WTC11 (cell line): ENCODE measurements around the gene PXMP2. TPM values are rescaled to one million over a fixed set of nuclear protein-coding genes. Genes with fewer than 3 reads are reported as not detected.
A peak's percentile ranks its signal among the peaks of the same experiment; 100 is the strongest.

ENCODE experiments used
- ATAC-seq: fragments of 200-7000 bp; cut with Tn5 transposase; 2 replicates; pipeline ENCODE4 v1.10.0; 2021; ENCODE audit warnings: mild to moderate bottlenecking, moderate library complexity
- CTCF ChIA-PET: fragments of 300-600 bp; sonication (Branson Sonifier 250); formaldehyde crosslinking; loops from one replicate; lab custom pipeline; 2021; ENCODE audit warnings: antibody characterized with exemption; lab: Charles Lee
- POLR2A ChIA-PET: fragments of 350-600 bp; sonication (Branson Sonifier 250); formaldehyde crosslinking; loops from one replicate; lab custom pipeline; 2021; ENCODE audit warnings: antibody characterized with exemption; lab: Charles Lee
- DNase-seq: peaks from one replicate; pipeline ENCODE4 v3.0.0; 2021; ENCODE audit warnings: low spot score
- H3K27ac Mint-ChIP-seq: 2 replicates; pipeline ENCODE4 v1.8.0; 2021; ENCODE audit warnings: mixed read lengths
- H3K27me3 Mint-ChIP-seq: 2 replicates; pipeline ENCODE4 v1.8.0; 2021; ENCODE audit warnings: low read depth, mild to moderate bottlenecking, moderate library complexity, mixed read lengths
- H3K36me3 Mint-ChIP-seq: 2 replicates; pipeline ENCODE4 v1.8.0; 2021; ENCODE audit warnings: mixed read lengths
- H3K4me1 Mint-ChIP-seq: 2 replicates; pipeline ENCODE4 v1.8.0; 2022; ENCODE audit warnings: mixed read lengths
- H3K4me3 Mint-ChIP-seq: 2 replicates; pipeline ENCODE4 v1.8.0; 2021; ENCODE audit warnings: mild to moderate bottlenecking, moderate library complexity, mixed read lengths
- H3K9me3 Mint-ChIP-seq: 2 replicates; pipeline ENCODE4 v1.8.0; 2021; ENCODE audit warnings: mixed read lengths
- CBFB ChIP-seq: sonication (generic); formaldehyde crosslinking; IDR thresholded peaks from 2 replicates; pipeline ENCODE4 v1.8.1; 2022; ENCODE audit warnings: mild to moderate bottlenecking, low read depth, missing genetic modification reagents
- ELF4 ChIP-seq: sonication (generic); formaldehyde crosslinking; IDR thresholded peaks from 2 replicates; pipeline ENCODE4 v1.8.1; 2022; ENCODE audit warnings: low read depth, mild to moderate bottlenecking, moderate library complexity, missing genetic modification reagents
- KAT7 ChIP-seq: sonication (generic); formaldehyde crosslinking; IDR thresholded peaks from 2 replicates; pipeline ENCODE4 v1.8.1; 2023; ENCODE audit warnings: missing genetic modification reagents, mild to moderate bottlenecking, borderline replicate concordance
- PRRX2 ChIP-seq: fragments of 250-450 bp; sonication (Bioruptor Pico); IDR thresholded peaks from 2 replicates; pipeline ENCODE4 v1.8.0; 2021; ENCODE audit warnings: mild to moderate bottlenecking
- SMAD4 ChIP-seq: sonication (generic); formaldehyde crosslinking; IDR thresholded peaks from 2 replicates; pipeline ENCODE4 v1.8.0; 2022; ENCODE audit warnings: mild to moderate bottlenecking, missing genetic modification reagents
- ZNF396 ChIP-seq: fragments of 250-450 bp; sonication (Bioruptor Pico); IDR thresholded peaks from 2 replicates; pipeline ENCODE4 v1.8.0; 2021; ENCODE audit warnings: mild to moderate bottlenecking, moderate library complexity, borderline replicate concordance
- total RNA-seq: library from RNA; stranded (reverse); gene quantifications from 3 replicates; pipeline ENCODE4 v1.2.3, GENCODE V29; 2021
- TF ChIP-seq, protein P1 (sequence below): fragments of 250-450 bp; sonication (Bioruptor Pico); IDR thresholded peaks from 2 replicates; pipeline ENCODE4 v2.1.2; 2022; ENCODE audit warnings: mild to moderate bottlenecking, moderate library complexity
- TF ChIP-seq, protein P2 (sequence below): sonication (generic); formaldehyde crosslinking; IDR thresholded peaks from 2 replicates; pipeline ENCODE4 v1.8.0; 2022; ENCODE audit warnings: mild to moderate bottlenecking, missing genetic modification reagents
- TF ChIP-seq, protein P3 (sequence below): sonication (generic); formaldehyde crosslinking; conservative IDR thresholded peaks from 2 replicates; pipeline ENCODE4 v1.8.1; 2022; ENCODE audit warnings: mild to moderate bottlenecking, missing genetic modification reagents
- TF ChIP-seq, protein P4 (sequence below): sonication (generic); formaldehyde crosslinking; IDR thresholded peaks from 2 replicates; pipeline ENCODE4 v1.8.1; 2022; ENCODE audit warnings: mild to moderate bottlenecking, missing genetic modification reagents, moderate library complexity, borderline replicate concordance
- TF ChIP-seq, protein P5 (sequence below): fragments of 250-450 bp; sonication (Bioruptor Pico); conservative IDR thresholded peaks from 2 replicates; pipeline ENCODE4 v1.9.0; 2021; ENCODE audit warnings: mild to moderate bottlenecking
- TF ChIP-seq, protein P6 (sequence below): fragments of 250-450 bp; sonication (Bioruptor Pico); IDR thresholded peaks from 2 replicates; pipeline ENCODE4 v1.9.0; 2021; ENCODE audit warnings: mild to moderate bottlenecking
- TF ChIP-seq, protein P7 (sequence below): sonication (generic); formaldehyde crosslinking; IDR thresholded peaks from 2 replicates; pipeline ENCODE4 v1.8.0; 2022; ENCODE audit warnings: mild to moderate bottlenecking, missing genetic modification reagents

The PXMP2 gene
- total RNA-seq, 1 experiment from 2014 or later = 12.6 TPM

DNA sequence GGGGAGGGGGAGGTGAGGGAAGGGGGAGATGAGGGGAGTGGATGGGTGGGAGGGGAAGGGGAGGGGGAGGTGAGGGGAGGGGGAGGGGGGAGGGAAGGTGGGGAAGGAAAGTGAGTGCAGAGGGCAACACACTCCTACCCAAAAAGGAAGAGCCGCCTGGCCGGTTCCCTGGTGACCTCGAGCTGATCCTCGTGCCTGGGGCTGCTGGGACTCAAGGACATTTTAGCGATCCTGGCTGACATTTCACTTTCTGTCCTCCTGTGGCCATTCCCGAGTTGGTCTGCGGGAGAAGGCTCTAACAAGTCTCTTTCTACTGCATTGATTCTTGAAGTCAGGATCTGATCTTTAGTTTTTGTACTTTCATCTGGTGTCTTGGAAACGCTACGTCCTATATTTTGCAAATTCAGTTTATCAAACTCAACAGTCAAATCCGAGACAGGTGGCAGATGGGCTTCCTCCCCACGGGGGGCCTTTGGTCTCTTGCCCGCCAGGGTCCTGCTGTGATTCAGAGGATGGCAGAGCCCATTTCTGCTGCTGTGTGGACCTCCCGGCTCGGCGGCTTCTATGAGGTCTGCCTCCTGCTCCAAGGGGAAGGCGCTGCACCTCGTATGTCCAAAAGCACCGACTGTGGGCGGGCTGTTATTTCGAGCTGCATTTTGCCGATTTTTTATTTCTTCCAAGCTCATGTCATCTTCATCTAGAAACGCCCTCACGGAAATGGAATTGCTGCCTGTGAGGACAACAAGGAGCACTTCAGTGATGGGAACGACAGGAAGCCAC is 42.3 kb downstream of the PXMP2 start:
- H3K4me1 Mint-ChIP-seq = peaks cover 7% of the 10 kb centered on the region; the same call in 1 of the 2 replicates
- H3K4me3 Mint-ChIP-seq = no peak overlapping the region
- CTCF ChIA-PET = interaction anchor here (1.7 kb wide), 1 partner anchor 175 kb away, joined by 4 read pairs; no protein-coding TSS in a partner anchor
- TF ChIP-seq CBFB (CRISPR knock-in tag) = no peak
- TF ChIP-seq, protein P1, sequence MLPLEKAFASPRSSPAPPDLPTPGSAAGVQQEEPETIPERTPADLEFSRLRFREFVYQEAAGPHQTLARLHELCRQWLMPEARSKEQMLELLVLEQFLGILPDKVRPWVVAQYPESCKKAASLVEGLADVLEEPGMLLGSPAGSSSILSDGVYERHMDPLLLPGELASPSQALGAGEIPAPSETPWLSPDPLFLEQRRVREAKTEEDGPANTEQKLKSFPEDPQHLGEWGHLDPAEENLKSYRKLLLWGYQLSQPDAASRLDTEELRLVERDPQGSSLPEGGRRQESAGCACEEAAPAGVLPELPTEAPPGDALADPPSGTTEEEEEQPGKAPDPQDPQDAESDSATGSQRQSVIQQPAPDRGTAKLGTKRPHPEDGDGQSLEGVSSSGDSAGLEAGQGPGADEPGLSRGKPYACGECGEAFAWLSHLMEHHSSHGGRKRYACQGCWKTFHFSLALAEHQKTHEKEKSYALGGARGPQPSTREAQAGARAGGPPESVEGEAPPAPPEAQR (CRISPR knock-in tag) = no peak
- TF ChIP-seq KAT7 (CRISPR knock-in tag) = no peak
- TF ChIP-seq, protein P2, sequence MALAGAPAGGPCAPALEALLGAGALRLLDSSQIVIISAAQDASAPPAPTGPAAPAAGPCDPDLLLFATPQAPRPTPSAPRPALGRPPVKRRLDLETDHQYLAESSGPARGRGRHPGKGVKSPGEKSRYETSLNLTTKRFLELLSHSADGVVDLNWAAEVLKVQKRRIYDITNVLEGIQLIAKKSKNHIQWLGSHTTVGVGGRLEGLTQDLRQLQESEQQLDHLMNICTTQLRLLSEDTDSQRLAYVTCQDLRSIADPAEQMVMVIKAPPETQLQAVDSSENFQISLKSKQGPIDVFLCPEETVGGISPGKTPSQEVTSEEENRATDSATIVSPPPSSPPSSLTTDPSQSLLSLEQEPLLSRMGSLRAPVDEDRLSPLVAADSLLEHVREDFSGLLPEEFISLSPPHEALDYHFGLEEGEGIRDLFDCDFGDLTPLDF = no peak
- TF ChIP-seq, protein P3, sequence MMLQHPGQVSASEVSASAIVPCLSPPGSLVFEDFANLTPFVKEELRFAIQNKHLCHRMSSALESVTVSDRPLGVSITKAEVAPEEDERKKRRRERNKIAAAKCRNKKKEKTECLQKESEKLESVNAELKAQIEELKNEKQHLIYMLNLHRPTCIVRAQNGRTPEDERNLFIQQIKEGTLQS (CRISPR knock-in tag) = no peak
- TF ChIP-seq ZNF396 (CRISPR knock-in tag) = no peak
- TF ChIP-seq, all 79 proteins: peak for 0
- peak overlapping the region; percentile 45; the same call in 1 of the 2 replicates for H3K27ac Mint-ChIP-seq
- ATAC-seq (no peak), DNase-seq (no peak)
- no peaks in the 10 kb centered on the region for H3K27me3 Mint-ChIP-seq
- H3K36me3 Mint-ChIP-seq = peaks cover 89% of the 10 kb centered on the region
- POLR2A ChIA-PET = no interaction called here
- peaks cover 7% of the 10 kb centered on the region for H3K9me3 Mint-ChIP-seq

DNA sequence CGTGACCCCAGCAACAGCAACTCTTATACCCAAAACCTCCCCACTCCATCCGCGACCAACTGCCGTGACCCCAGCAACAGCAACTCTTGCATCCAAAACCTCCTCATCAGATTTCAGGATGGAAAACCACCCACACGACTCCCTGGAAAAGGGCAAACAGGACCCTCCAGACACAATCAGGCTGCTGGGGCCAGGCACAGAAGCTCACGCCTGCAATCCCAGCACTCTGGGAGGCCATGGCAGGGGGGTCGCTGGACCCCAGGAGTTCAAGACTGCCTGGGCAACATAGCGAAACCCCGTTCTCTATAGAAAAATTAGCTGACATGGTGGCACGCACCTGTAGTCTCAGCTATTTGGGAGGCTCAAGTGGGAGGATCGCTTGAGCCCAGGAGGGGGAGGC is 43.0 kb downstream of the PXMP2 start:
- peak overlapping the region; percentile 45; the same call in 1 of the 2 replicates for H3K27ac Mint-ChIP-seq
- H3K9me3 Mint-ChIP-seq = peaks cover 7% of the 10 kb centered on the region
- H3K27me3 Mint-ChIP-seq = no peaks in the 10 kb centered on the region
- DNase-seq (no peak), ATAC-seq (no peak)
- H3K4me1 Mint-ChIP-seq = peaks cover 7% of the 10 kb centered on the region; the same call in 1 of the 2 replicates
- H3K4me3 Mint-ChIP-seq = no peak overlapping the region
- ChIA-PET CTCF (interaction anchor here (1.7 kb wide), 1 partner anchor 174 kb away, joined by 4 read pairs; no protein-coding TSS in a partner anchor), POLR2A (no interaction called here)
- TF ChIP-seq, protein P4, sequence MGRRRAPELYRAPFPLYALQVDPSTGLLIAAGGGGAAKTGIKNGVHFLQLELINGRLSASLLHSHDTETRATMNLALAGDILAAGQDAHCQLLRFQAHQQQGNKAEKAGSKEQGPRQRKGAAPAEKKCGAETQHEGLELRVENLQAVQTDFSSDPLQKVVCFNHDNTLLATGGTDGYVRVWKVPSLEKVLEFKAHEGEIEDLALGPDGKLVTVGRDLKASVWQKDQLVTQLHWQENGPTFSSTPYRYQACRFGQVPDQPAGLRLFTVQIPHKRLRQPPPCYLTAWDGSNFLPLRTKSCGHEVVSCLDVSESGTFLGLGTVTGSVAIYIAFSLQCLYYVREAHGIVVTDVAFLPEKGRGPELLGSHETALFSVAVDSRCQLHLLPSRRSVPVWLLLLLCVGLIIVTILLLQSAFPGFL (CRISPR knock-in tag) = no peak
- TF ChIP-seq PRRX2 (CRISPR knock-in tag) = no peak
- no peak for TF ChIP-seq ELF4 (CRISPR knock-in tag)
- TF ChIP-seq, protein P5, sequence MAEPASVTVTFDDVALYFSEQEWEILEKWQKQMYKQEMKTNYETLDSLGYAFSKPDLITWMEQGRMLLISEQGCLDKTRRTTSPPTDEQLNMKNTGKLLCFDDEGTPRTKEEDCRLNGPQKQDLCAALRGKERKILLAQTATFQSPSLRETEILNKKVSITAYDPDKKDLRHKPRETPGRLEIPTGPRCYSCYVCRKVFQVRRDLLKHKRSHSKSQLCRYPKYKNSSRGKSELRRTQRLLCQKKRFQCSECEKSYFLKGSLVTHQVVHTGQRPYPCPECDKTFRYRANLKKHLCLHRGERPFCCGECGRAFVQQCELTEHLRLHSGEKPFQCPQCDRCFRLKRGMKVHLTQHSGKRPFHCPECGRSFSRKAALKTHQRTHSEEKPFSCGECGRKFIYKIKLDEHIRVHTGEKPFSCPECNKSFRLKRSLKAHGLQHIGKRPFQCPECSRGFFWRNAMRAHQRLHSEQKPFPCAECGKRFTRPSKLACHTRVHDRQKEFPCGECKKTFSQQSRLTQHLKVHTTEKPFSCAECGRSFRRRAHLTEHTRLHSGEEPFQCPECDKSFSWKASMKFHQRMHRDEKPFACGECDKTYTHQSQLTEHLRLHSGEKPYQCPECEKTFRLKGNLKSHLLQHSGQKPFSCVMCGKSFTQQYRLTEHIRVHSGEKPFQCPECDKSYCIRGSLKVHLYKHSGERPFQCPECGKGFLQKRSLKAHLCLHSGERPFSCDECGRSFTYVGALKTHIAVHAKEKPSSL (CRISPR knock-in tag) = no peak
- no peak for TF ChIP-seq SMAD4 (CRISPR knock-in tag)
- TF ChIP-seq, protein P6, sequence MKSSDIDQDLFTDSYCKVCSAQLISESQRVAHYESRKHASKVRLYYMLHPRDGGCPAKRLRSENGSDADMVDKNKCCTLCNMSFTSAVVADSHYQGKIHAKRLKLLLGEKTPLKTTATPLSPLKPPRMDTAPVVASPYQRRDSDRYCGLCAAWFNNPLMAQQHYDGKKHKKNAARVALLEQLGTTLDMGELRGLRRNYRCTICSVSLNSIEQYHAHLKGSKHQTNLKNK (CRISPR knock-in tag) = no peak
- TF ChIP-seq, all 79 proteins: peak for 0
- H3K36me3 Mint-ChIP-seq = peaks cover 90% of the 10 kb centered on the region

DNA sequence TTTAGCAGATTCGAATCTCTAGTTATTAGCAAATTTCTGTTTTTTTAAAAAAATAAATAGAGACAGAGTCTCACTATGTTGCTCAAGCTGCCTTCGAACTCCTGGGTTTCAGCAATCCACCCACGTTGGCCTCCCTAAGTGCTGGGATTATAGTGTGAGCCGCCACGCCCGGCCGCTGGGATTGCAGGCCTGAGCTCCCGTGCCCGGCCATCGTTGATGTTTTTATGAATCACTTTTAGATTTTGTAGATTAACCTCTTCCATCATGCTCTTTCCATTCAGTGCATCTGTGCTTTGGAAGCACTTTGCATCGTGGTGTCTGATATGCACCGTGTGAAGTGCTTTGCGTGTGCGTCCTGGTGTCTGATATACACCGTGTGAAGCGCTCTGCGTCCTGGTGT is 44.2 kb downstream of the PXMP2 start:
- Mint-ChIP-seq H3K4me3 (no peak overlapping the region), H3K27me3 (no peaks in the 10 kb centered on the region), H3K4me1 (peaks cover 7% of the 10 kb centered on the region; the same call in 1 of the 2 replicates), H3K9me3 (peaks cover 7% of the 10 kb centered on the region), H3K36me3 (peaks cover 90% of the 10 kb centered on the region), H3K27ac (no peak overlapping the region)
- CTCF ChIA-PET = interaction anchor here (1.7 kb wide), 1 partner anchor 173 kb away, joined by 4 read pairs; no protein-coding TSS in a partner anchor
- TF ChIP-seq, protein P7, sequence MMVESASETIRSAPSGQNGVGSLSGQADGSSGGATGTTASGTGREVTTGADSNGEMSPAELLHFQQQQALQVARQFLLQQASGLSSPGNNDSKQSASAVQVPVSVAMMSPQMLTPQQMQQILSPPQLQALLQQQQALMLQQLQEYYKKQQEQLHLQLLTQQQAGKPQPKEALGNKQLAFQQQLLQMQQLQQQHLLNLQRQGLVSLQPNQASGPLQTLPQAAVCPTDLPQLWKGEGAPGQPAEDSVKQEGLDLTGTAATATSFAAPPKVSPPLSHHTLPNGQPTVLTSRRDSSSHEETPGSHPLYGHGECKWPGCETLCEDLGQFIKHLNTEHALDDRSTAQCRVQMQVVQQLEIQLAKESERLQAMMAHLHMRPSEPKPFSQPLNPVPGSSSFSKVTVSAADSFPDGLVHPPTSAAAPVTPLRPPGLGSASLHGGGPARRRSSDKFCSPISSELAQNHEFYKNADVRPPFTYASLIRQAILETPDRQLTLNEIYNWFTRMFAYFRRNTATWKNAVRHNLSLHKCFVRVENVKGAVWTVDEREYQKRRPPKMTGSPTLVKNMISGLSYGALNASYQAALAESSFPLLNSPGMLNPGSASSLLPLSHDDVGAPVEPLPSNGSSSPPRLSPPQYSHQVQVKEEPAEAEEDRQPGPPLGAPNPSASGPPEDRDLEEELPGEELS (CRISPR knock-in tag) = no peak
- POLR2A ChIA-PET = no interaction called here
- ATAC-seq (no peak), DNase-seq (no peak)
